T1000 (cell line): Measurements from ENCODE around the gene VEPH1.

Source experiments
- DNase-seq: peaks from one replicate; lab custom pipeline; 2025; ENCODE audit warnings: mixed read lengths; lab: John Stamatoyannopoulos, UW

Gene VEPH1

GRCh38 chr3:157428853-157429252 lies 74.4 kb downstream of the VEPH1 start:
- DNase-seq, result no peak

- DNase-seq, result no peak
These were observed 75.3 kb downstream of the VEPH1 start for GRCh38 chr3:157427901-157428300.

- DNase-seq, result no peak
These were observed 79.9 kb downstream of the VEPH1 start for GRCh38 chr3:157423337-157423736.

- no peak for DNase-seq
These were observed 82.5 kb downstream of the VEPH1 start for GRCh38 chr3:157420606-157421130.

GRCh38 chr3:157418104-157418503 lies 85.1 kb downstream of the VEPH1 start:
- DNase-seq, result no peak

- no peak for DNase-seq
These were observed 86.0 kb downstream of the VEPH1 start for GRCh38 chr3:157417247-157417646.

- no peak for DNase-seq
These were observed 86.7 kb downstream of the VEPH1 start for GRCh38 chr3:157416347-157417087.

- no peak for DNase-seq
These were observed 88.4 kb downstream of the VEPH1 start for GRCh38 chr3:157414861-157415260.

- no peak for DNase-seq
These were observed 90.8 kb downstream of the VEPH1 start for GRCh38 chr3:157412323-157412855.

- no peak for DNase-seq
These were observed 92.3 kb downstream of the VEPH1 start for GRCh38 chr3:157410945-157411344.

GRCh38 chr3:157409516-157409915 lies 93.7 kb downstream of the VEPH1 start:
- DNase-seq, result no peak

GRCh38 chr3:157408499-157409149 lies 94.6 kb downstream of the VEPH1 start:
- DNase-seq, result no peak

GRCh38 chr3:157407769-157408168 lies 95.4 kb downstream of the VEPH1 start:
- DNase-seq, result no peak

- DNase-seq, result no peak
These were observed 96.8 kb downstream of the VEPH1 start for GRCh38 chr3:157406394-157406793.

GRCh38 chr3:157405457-157405856 lies 97.8 kb downstream of the VEPH1 start:
- no peak for DNase-seq

GRCh38 chr3:157404381-157404780 lies 98.8 kb downstream of the VEPH1 start:
- DNase-seq, result no peak

GRCh38 chr3:157398598-157398997 lies 104.6 kb downstream of the VEPH1 start:
- DNase-seq, result no peak

- DNase-seq, result no peak
These were observed 108.8 kb downstream of the VEPH1 start for GRCh38 chr3:157394411-157394810.

- no peak for DNase-seq
These were observed 110.1 kb downstream of the VEPH1 start for GRCh38 chr3:157393113-157393512.

GRCh38 chr3:157392104-157392503 lies 111.1 kb downstream of the VEPH1 start:
- DNase-seq, result no peak

GRCh38 chr3:157390713-157391515 lies 112.3 kb downstream of the VEPH1 start:
- no peak for DNase-seq

- DNase-seq, result no peak
These were observed 114.2 kb downstream of the VEPH1 start for GRCh38 chr3:157388976-157389375.
